KG1 (cell line): ENCODE measurements around the gene ZNF579.

Experiments used
- DNase-seq: peaks from one replicate; lab custom pipeline; 2025; lab: John Stamatoyannopoulos, UW

The ZNF579 gene

GRCh38 chr19:55611983-55612645 lies 31.5 kb upstream of the ZNF579 start:
- no peak for DNase-seq

GRCh38 chr19:55611300-55611982 lies 30.8 kb upstream of the ZNF579 start:
- DNase-seq = no peak

GRCh38 chr19:55609326-55609725 lies 28.7 kb upstream of the ZNF579 start:
- DNase-seq = no peak

- DNase-seq = no peak
Measured at GRCh38 chr19:55606817-55607216, 26.2 kb upstream of the ZNF579 start.

- no peak for DNase-seq
Measured at GRCh38 chr19:55606471-55606787, 25.8 kb upstream of the ZNF579 start.

- peak; percentile 82 for DNase-seq
Measured at GRCh38 chr19:55605637-55606470, 25.2 kb upstream of the ZNF579 start, which contains the start of gene ZNF865. TSS of gene ZNF865 (plus strand) at chr19:55605647. CDS start at chr19:55613619, 7,972 bp downstream.

- peak; percentile 91 for DNase-seq
Measured at GRCh38 chr19:55605207-55605636, 24.6 kb upstream of the ZNF579 start.

- DNase-seq = no peak
Measured at GRCh38 chr19:55603581-55604292, 23.1 kb upstream of the ZNF579 start.

GRCh38 chr19:55603115-55603514 lies 22.5 kb upstream of the ZNF579 start:
- DNase-seq = no peak

GRCh38 chr19:55602104-55603001 lies 21.7 kb upstream of the ZNF579 start:
- no peak for DNase-seq

GRCh38 chr19:55601084-55601483 lies 20.4 kb upstream of the ZNF579 start:
- no peak for DNase-seq

GRCh38 chr19:55600662-55601028 lies 20.0 kb upstream of the ZNF579 start:
- no peak for DNase-seq

GRCh38 chr19:55599842-55600661 lies 19.4 kb upstream of the ZNF579 start, which contains the start of gene ZNF524:
TSS of gene ZNF524 (plus strand) at chr19:55600288. CDS start at chr19:55602113, 1,825 bp downstream.
- peak; percentile 85 for DNase-seq

- DNase-seq = peak; percentile 96
Measured at GRCh38 chr19:55599468-55599841, 18.8 kb upstream of the ZNF579 start, which contains the start of gene FIZ1. TSS of gene FIZ1 (minus strand) at chr19:55599517. CDS start at chr19:55597865, 1,652 bp downstream.

- DNase-seq = peak; percentile 91
Measured at GRCh38 chr19:55598719-55599467, 18.2 kb upstream of the ZNF579 start.

- DNase-seq = no peak
Measured at GRCh38 chr19:55598034-55598433, 17.4 kb upstream of the ZNF579 start.

GRCh38 chr19:55597501-55597921 lies 16.9 kb upstream of the ZNF579 start:
- DNase-seq = no peak

GRCh38 chr19:55596304-55596703 lies 15.7 kb upstream of the ZNF579 start:
- DNase-seq = no peak

- no peak for DNase-seq
Measured at GRCh38 chr19:55594996-55595545, 14.4 kb upstream of the ZNF579 start.
